22Rv1 (cell line): ENCODE measurements around the gene TNFRSF1B.

Source experiments
- ZFX ChIP-seq: fragments of 450-650 bp; IDR thresholded peaks from 2 replicates; pipeline ENCODE4 v1.6.1; 2017; ENCODE audit warnings: antibody characterized with exemption, borderline replicate concordance
- TF ChIP-seq, protein P1 (sequence below): fragments of 450-650 bp; IDR thresholded peaks from 2 replicates; pipeline ENCODE4 v1.5.1; 2017; ENCODE audit warnings: mild to moderate bottlenecking

DNA sequence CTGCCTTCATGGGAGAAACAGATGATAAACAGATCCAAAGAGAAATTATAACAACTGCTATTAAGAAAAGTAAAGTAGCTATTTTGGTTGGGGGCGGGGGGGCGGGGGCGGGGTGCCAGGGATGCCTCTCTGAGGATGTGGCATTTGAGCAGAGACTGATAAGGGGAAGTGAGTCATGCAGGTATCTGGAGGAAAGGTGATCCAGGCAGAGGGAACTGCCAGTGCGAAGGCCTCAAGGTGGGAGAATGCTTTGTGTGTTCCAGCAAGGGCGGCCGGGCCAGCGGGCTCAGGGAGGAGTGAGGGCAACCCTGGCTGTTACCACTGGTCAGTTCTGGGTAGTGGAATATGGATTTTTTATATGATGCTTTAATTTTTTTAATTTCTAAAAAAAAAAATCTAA lies 7.0 kb upstream of the TNFRSF1B start:
- TF ChIP-seq, protein P1, sequence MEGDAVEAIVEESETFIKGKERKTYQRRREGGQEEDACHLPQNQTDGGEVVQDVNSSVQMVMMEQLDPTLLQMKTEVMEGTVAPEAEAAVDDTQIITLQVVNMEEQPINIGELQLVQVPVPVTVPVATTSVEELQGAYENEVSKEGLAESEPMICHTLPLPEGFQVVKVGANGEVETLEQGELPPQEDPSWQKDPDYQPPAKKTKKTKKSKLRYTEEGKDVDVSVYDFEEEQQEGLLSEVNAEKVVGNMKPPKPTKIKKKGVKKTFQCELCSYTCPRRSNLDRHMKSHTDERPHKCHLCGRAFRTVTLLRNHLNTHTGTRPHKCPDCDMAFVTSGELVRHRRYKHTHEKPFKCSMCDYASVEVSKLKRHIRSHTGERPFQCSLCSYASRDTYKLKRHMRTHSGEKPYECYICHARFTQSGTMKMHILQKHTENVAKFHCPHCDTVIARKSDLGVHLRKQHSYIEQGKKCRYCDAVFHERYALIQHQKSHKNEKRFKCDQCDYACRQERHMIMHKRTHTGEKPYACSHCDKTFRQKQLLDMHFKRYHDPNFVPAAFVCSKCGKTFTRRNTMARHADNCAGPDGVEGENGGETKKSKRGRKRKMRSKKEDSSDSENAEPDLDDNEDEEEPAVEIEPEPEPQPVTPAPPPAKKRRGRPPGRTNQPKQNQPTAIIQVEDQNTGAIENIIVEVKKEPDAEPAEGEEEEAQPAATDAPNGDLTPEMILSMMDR: no peak
- no peak for TF ChIP-seq ZFX
